Measurements from ENCODE around the gene MZT2A. TPM values are rescaled to one million over a fixed set of nuclear protein-coding genes. Genes with fewer than 3 reads are reported as not detected.
"Not testable (repeated sequence)": the region's sequence is repeated elsewhere in the genome, so short reads cannot be mapped to it uniquely, and the experiment has no call there.

Gene MZT2A
- total and polyA plus RNA-seq, 2 donors: 37.4 to 148 TPM

DNA sequence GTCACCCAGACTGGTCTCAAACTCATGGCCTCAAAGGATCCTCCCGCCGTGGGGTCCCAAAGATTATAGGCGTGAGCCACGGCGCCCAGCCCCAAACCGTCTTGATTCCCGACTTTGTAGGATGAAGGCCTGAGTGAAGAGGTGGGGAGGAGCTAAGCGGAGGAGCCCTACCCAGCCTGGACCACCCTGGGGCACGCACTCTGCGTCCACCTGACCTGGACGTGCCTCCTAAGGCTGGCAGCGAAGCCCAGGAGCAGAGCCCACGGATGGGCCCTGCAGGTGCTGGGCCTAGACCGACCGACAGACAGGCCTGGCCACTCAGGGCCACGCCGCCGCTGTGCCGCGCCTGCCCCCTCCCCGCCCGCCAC lies 744 bp downstream of the MZT2A start:
- 22% methylated on average over 21 of the region's 22 CpGs for WGBS
- peak overlapping the region; percentile 4 for H3K4me3 ChIP-seq (ENCODE audit: low read depth, low read length)
- not testable (repeated sequence) for H3K27ac ChIP-seq (ENCODE audit: low read depth); DNase-seq (ENCODE audit: extremely low spot score); H3K36me3 ChIP-seq (ENCODE audit: insufficient read depth); H3K4me1 ChIP-seq (ENCODE audit: insufficient read depth)

DNA sequence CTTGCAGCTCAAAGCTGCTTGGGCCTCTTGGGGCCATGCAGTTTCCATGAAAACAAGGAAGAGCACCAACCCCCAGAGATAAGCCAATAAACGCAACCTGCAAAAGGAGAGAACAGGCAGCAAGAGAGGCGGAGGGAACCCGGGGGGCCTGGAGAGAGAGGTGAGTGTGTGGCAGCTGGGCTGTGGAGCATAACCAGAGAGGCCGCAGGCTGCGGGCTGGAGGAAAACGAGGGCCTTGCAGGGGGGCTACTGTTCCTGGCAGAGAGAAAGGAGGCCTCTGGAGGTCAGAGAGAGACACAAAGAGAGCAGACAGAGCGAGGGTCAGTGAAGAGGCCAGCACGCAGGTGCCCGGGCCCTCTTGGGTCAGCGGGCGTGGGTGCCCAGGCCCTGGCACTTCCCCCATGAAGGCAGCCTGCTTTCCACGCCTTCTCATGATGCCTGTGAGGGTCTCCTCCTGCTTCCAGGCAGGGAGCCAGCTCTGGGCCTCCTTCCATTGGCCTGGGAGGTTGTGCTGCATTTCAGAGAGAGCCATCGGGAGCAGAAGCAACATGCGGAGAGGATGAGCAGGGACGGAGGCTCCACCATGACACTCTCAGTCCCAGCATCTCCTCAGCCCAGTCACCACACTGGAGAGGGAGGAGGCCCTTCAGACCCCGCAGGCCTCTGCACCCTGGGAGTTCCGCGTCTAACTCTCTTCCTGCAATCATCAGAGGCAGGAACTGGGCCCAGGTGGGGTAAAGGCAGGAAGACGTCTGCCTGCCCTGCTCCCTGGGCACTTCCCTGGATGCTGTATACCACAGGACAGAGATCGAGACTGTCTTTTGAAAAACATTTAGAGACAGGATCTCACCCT lies 1.4 kb downstream of the MZT2A start:
- DNase-seq (ENCODE audit: extremely low spot score); H3K27ac ChIP-seq (ENCODE audit: low read depth); H3K36me3 ChIP-seq (ENCODE audit: insufficient read depth); H3K4me1 ChIP-seq (ENCODE audit: insufficient read depth): not testable (repeated sequence)
- 67% methylated on average over 20 of the region's 20 CpGs for WGBS
- peak overlapping the region; percentile 4 for H3K4me3 ChIP-seq (ENCODE audit: low read depth, low read length)

DNA sequence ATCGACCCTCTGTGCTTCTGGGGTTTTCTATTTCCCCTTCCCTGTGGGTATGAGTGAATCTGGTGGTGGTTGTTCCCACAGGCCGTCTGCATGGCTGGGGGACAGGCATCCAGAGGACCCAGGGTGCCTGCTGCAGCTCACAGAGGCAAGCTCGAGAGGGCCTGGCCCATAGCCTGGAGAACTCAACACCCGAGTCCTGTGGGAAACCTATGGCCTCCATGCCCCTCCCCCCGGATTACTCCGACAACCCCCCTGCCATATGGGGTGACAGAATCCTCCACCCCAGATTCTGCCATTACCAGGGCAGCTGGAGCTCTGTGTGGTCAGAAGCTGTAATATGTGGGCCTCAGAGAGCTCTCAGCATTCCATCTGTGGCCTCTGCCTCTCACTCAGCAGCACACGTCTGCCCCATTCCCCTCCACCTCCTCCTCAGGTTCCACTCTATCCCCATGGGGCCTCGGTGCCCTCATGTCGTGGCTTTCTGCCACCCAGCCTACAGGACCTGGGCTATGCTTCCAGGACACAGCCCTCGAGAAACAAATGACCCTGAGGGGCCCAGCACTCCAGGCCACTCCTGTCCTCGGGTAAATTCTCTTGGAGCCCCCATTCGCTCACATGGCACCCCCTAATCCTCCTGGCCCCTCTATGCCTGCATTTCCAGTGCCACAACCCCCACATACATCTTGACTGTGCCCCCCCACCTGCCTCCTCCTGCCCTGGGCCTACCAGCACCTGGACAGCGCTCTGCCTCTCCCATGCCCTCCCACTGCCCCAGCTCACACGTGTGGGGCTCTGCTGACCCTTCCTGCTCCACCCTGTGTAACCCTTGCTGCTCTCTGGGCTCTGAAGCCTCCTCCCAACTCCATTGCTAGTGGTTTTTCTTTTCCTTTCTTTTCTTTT lies 3.6 kb downstream of the MZT2A start:
- peaks cover 2% of the 10 kb centered on the region for H3K4me1 ChIP-seq (ENCODE audit: insufficient read depth)
- H3K27ac ChIP-seq (ENCODE audit: low read depth): no peak overlapping the region
- no peak for DNase-seq (ENCODE audit: extremely low spot score)
- no peaks in the 10 kb centered on the region for H3K36me3 ChIP-seq (ENCODE audit: insufficient read depth)
- H3K4me3 ChIP-seq (ENCODE audit: low read depth, low read length): no peak overlapping the region
- WGBS: 80% methylated on average over 14 of the region's 14 CpGs

DNA sequence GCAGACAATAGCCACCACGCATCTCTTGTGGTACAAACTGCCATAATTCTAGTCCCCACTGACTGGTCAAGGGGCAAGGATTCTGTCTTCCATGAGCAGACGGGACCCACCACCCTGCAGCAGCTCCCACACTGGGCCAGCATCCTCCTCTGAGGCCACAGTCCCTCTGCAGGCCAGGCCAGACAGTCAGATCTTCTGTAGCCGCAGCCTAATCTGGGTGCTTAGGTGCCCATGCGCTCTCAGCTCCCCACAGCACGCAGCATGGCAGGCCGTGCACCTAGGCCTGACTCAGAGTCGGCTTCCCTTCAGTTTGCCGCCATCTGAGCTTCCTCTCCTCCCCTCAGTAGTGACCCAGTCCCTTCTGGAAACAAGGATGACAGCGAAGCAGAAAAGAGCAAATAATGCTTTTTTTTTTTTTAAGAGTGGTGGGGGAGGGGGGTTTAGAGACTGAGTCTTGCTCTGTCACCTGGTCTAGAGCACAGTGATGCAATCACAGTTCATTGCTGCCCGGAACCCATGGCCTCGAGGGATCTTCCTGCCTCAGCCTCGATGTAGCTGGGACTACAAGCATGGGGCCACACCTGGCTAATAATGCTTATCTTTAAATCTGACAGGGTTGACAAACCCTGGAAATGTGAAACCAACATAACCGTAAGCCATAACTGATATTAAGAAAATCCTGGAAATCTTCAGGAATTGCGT lies 5.8 kb downstream of the MZT2A start:
- WGBS: 91% methylated on average over 14 of the region's 14 CpGs
- H3K36me3 ChIP-seq (ENCODE audit: insufficient read depth); H3K4me1 ChIP-seq (ENCODE audit: insufficient read depth); H3K4me3 ChIP-seq (ENCODE audit: low read depth, low read length); DNase-seq (ENCODE audit: extremely low spot score); H3K27ac ChIP-seq (ENCODE audit: low read depth): not testable (repeated sequence)

DNA sequence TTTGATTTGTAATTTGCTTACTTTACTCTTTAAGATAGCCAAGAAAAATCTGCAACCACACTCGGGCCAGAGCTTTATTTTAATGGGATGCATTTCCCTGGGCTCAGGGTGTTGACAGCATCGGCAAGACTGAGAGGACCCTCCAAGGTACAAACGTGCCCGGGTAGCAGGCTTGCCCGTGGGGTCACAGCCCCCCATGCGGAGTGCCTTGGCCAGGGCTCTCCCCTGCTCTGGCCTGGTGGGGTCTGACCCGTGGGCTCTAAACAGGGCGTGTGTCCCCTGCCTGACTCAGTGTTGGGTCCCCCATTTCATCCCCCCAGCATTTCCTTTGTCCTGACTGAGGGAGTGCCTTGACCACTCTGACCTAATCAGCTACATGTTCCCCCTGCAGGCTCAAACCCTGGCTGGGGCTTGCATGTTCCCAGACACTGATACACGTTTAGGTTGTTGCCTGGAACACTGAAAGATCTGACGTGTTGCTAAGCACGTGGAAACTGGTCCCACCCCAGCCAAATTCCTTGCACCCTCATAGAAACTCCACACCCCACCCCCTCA lies 7.2 kb downstream of the MZT2A start:
- 84% methylated on average over 11 of the region's 11 CpGs for WGBS
- H3K27ac ChIP-seq (ENCODE audit: low read depth); H3K4me3 ChIP-seq (ENCODE audit: low read depth, low read length); H3K4me1 ChIP-seq (ENCODE audit: insufficient read depth); H3K36me3 ChIP-seq (ENCODE audit: insufficient read depth); DNase-seq (ENCODE audit: extremely low spot score): not testable (repeated sequence)

DNA sequence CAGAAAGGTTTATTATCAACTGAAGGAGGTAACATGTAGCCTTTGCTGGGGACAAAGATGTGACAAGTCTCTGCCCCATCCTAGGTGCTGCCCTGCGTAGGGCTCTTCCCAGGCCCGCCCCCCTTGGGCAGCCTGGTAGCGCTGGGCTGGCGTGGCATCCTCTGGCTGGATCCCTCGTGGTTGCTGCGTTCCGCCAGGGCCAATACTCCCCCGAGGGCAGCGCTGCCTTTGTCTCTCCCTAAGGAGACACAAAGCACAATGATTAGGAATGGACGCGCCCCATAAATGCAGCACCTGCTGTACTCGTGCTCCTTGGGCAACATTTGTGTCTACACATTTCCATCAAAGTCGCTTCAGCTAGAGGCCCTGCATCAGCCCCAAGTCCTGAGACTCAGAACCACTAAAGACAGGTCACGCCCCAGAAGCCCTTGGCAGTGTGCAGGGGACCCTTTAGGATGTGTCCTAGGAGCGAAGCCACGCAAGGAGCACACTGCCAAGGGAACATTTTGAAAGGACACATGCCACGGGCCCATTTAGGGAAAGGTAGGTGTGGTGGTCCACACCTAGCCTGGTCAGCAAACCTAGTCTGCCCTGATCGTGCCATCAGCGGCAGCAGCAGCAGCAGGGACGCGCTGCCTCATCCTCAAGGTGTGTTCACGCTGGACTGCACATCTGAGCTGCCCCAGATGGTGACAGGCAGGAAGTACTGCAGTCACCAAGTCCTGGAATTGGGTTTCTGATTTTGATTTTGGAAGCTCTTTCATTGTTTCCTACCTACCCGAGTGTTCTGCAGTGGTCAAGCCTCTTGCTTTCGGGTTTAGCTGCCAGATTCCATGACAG lies 8.0 kb downstream of the MZT2A start:
- not testable (repeated sequence) for H3K4me3 ChIP-seq (ENCODE audit: low read depth, low read length); H3K4me1 ChIP-seq (ENCODE audit: insufficient read depth); H3K36me3 ChIP-seq (ENCODE audit: insufficient read depth); H3K27ac ChIP-seq (ENCODE audit: low read depth); DNase-seq (ENCODE audit: extremely low spot score)
- WGBS: 92% methylated on average over 23 of the region's 24 CpGs

DNA sequence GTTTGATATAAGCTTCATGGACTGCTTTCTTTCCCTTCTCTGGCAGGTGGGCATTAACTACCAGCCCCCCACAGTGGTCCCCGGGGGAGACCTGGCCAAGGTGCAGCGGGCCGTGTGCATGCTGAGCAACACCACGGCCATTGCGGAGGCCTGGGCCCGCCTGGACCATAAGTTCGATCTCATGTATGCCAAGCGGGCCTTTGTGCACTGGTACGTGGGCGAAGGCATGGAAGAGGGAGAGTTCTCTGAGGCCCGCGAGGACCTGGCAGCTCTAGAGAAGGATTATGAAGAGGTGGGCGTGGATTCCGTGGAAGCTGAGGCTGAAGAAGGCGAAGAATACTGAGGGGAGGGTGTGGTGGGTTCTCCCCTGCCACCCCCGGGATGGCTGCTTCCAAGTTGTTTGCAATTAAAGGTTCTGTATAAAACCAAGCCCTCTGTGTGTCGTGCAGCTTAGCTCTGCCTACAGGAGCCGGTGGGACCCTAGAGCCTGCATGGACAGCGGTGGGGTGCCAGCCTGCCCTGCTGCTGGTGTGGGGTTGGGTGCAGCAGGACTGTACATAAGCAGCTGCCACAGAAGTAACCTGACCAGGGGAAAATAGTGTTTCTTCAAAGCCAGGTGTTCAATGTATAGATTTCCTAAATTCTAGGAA lies 9.6 kb downstream of the MZT2A start:
- DNase-seq (ENCODE audit: extremely low spot score); H3K4me3 ChIP-seq (ENCODE audit: low read depth, low read length); H3K36me3 ChIP-seq (ENCODE audit: insufficient read depth); H3K4me1 ChIP-seq (ENCODE audit: insufficient read depth); H3K27ac ChIP-seq (ENCODE audit: low read depth): not testable (repeated sequence)
- 94% methylated on average over 19 of the region's 19 CpGs for WGBS

DNA sequence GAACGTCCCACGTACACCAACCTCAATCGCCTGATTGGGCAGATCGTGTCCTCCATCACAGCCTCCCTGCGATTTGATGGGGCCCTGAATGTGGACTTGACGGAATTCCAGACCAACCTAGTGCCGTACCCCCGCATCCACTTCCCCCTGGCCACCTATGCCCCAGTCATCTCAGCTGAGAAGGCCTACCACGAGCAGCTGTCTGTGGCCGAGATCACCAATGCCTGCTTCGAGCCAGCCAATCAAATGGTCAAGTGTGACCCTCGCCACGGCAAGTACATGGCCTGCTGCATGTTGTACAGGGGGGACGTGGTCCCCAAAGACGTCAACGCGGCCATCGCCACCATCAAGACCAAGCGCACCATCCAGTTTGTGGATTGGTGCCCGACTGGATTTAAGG lies 11.8 kb downstream of the MZT2A start:
- DNase-seq (ENCODE audit: extremely low spot score); H3K36me3 ChIP-seq (ENCODE audit: insufficient read depth); H3K4me3 ChIP-seq (ENCODE audit: low read depth, low read length); H3K27ac ChIP-seq (ENCODE audit: low read depth); H3K4me1 ChIP-seq (ENCODE audit: insufficient read depth): not testable (repeated sequence)
- 97% methylated on average over 17 of the region's 20 CpGs for WGBS

DNA sequence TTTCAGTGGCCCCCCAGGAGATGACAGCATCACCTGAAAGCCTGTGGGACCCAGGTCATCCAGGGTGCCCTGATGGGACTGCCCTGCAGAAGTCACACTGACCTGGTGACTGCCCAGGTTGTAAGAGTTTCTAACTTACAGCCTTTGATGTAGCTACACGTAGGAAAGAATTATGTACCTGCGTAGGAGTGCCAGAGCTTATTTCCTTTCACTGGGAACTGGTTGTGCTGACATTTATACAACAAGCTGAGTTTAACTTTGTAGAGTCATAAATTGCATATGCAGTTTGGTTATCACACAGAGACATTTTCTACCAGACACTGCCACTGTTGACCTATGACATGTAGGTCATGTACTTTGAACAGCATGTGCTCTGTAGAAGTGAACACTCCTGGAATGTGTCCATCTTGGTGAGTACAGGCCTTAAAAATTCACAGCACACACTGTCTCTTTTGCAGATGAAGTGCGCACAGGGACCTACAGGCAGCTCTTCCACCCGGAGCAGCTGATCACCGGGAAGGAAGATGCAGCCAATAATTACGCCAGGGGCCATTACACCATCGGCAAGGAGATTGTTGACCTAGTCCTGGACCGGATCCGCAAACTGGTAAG lies 13.2 kb downstream of the MZT2A start:
- H3K27ac ChIP-seq (ENCODE audit: low read depth); H3K36me3 ChIP-seq (ENCODE audit: insufficient read depth); H3K4me3 ChIP-seq (ENCODE audit: low read depth, low read length); H3K4me1 ChIP-seq (ENCODE audit: insufficient read depth); DNase-seq (ENCODE audit: extremely low spot score): not testable (repeated sequence)
- 95% methylated on average over 9 of the region's 9 CpGs for WGBS

DNA sequence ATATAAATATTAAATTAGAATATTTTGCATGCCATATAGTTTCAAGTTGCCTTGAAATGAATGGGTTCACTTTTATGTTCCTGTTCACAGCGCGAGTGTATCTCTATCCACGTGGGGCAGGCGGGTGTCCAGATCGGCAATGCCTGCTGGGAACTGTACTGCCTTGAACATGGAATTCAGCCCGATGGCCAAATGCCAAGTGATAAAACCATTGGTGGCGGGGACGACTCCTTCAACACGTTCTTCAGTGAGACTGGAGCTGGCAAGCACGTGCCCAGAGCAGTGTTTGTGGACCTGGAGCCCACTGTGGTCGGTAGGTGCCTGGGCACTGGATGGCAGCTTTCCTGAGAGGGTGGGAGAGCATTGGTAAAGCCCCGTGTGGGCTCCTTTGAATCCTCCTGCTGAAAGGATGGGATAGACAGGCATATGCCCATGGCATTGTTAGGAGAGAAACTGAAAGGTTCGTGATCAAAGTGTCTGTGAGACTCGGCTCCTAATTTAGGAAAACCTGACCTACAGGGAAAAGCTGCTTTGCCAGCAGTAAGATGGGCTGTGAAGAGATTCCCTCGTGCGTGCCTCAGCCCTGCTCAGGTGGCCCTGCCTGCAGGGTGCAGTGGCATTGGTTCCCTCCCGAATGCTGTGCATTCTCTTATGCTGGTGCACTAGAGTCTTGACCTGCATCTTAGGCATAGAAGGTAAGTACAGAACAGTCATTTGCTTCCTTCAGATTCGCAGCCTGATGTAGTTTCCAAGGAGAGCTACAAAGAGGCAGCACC lies 13.9 kb downstream of the MZT2A start:
- WGBS: 72% methylated on average over 15 of the region's 18 CpGs
- not testable (repeated sequence) for H3K36me3 ChIP-seq (ENCODE audit: insufficient read depth); H3K27ac ChIP-seq (ENCODE audit: low read depth)

DNA sequence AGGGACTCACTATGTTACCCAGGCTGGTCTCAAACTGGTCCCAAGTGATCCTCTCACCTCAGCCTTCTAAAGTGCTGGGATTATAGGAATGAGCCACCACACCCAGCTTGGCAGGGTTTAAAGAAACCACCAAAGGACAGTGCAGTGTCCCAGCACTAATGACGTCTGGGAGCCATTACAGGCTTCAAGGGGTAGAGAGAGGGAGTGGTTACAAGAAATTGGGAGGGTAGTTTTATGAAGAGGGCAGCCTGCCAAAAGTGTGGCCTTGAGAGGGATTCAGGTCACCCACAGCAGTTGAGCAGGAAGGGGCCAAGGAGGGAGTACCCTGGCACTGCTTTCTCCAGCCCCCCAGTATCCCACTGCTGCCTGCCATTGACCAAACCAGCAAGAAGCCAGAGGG lies 15.0 kb downstream of the MZT2A start:
- not testable (repeated sequence) for H3K4me1 ChIP-seq (ENCODE audit: insufficient read depth); DNase-seq (ENCODE audit: extremely low spot score); H3K4me3 ChIP-seq (ENCODE audit: low read depth, low read length); H3K36me3 ChIP-seq (ENCODE audit: insufficient read depth); H3K27ac ChIP-seq (ENCODE audit: low read depth)
- 58% methylated on average over 1 of the region's 1 CpG for WGBS

More for the DNA sequence above, 13.9 kb downstream of the MZT2A start:
- not testable (repeated sequence) for H3K4me1 ChIP-seq (ENCODE audit: insufficient read depth); DNase-seq (ENCODE audit: extremely low spot score); H3K4me3 ChIP-seq (ENCODE audit: low read depth, low read length)
